HK-2 (cell line): ENCODE measurements around the gene FMNL3.
A peak's percentile ranks its signal among the peaks of the same experiment; 100 is the strongest.

ENCODE experiments used
- DNase-seq: peaks from one replicate; pipeline ENCODE4 v3.0.0-alpha.2; 2018; ENCODE audit not compliant: unreplicated experiment

Gene FMNL3

DNA sequence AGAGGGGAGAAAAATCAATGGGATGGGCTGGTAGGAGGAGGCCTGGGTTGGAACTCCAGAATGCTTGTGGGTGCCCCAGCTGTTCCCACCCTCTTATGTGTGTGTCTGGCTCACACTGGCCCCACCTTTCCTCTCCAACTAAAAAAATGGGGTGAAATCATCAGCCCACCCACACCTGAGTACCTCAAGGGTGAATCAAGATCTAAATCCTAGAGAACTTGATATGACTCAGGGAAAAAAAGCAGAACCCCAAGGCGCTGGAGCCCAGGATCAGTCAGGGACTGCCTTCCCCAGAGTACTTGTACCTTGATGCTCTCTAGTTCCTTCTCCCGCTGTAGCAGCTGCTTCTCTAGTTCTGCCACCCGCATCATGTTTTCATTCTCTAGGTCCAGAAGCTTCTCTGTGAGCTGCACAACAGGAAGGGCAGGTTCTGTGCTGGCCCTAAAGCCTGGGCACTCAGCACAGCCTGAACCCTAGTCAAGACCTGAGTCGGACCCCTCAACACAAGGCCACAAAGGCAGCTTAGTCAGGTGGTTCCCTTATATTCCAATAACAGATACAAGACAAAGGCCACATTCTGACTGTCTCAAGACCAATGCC lies 54.2 kb downstream of the FMNL3 start:
- DNase-seq, result no peak

DNA sequence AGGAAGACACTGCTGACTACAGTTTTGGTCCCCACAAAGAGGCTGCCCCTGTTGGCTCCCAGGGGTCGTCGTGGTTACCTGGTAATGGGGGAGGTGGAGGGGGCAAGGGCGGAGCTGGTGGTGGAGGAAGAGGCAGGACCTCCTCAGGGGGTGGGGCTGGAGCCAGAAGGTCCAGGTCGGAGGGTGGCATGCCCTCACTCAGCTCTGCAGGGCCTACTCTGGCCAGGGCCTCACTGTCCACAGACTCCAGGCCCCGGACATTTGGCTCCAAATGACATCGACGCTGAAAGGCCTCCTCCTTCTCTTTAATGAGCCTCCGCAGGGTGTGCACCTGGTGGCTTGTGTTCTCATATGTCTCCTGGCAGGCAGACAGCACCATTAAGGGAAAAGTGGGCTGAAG lies 55.4 kb downstream of the FMNL3 start:
- no peak for DNase-seq

DNA sequence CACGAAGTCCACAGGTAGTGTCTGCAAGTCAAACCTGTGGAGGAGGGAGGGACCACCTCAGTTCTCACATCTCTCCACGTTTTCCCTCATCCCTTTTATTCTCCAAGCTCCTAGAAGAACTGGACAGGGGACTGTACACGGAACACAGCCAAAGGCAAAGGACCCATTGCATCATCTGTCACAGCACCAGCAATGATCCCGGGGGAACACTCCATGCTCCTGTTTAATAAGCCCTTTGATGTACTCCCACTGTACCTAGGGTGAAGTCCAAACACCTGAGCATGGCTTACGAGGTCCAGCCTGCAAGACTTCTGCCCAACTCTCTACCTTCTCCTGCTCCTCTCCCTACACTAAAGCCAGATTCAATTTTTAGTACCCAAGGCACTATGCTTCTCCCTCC lies 57.3 kb downstream of the FMNL3 start:
- no peak for DNase-seq

GRCh38 chr12:49649445-49649844 lies 57.8 kb downstream of the FMNL3 start:
- DNase-seq, result no peak

DNA sequence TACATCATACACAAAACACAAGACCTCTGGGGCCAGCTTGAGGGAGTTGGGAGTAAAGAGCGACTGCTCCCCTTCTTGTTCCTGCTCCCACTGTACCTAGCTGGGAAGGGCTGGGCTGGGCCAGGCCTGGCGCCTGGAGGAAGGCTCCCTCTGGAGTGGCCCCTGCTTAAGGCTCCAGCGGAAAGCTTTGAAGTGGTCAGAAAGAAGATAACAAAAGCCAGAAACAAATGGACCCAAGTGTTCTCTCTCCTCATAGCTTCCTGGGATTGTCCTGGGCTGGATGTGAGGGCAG lies 58.5 kb downstream of the FMNL3 start:
- no peak for DNase-seq

- DNase-seq, result no peak
These were observed 59.1 kb downstream of the FMNL3 start for GRCh38 chr12:49647827-49648711.

GRCh38 chr12:49646871-49647654 lies 60.1 kb downstream of the FMNL3 start:
- no peak for DNase-seq

GRCh38 chr12:49646331-49646830 lies 60.8 kb downstream of the FMNL3 start:
- DNase-seq, result no peak

GRCh38 chr12:49645146-49646039 lies 61.8 kb downstream of the FMNL3 start:
- DNase-seq, result no peak

DNA sequence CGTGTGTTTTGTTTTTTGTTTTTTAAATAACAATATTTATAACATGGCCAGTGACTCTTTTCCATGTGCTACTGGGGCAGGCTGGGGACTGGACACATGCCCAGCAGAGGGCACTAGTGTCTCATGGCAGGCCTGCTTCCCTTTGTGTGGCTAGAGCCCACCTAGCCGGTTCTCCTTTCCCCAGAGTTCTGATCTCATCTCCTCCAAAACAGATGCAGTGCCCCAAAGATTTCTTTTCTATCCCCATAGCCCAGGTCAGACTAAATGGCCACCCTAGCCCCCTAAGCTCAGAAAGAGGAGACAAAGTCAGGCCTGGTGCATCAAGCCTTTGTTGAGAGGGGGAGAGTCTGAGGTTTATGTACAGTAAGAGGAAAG lies 62.6 kb downstream of the FMNL3 start:
- peak; percentile 71 for DNase-seq

- DNase-seq, result no peak
These were observed 63.1 kb downstream of the FMNL3 start for GRCh38 chr12:49643961-49644619.

DNA sequence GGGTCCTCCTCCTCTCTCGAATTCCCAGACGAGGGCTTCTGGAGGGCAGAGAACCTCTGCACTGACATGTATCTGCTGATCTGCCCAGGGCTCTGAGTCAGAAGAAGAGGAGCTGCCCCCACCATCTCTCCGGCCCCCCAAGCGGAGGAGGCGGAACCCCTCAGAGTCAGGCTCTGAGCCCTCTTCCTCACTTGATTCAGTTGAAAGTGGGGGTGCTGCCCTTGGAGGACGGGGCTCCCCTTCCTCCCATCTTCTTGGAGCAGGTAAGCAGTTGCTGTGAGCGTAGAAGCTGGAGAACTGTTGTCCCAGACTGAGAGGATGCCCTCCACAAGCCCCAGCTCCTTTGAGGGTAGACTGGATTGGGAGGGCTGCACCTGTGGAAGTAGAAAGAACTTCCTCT lies 64.1 kb downstream of the FMNL3 start:
- no peak for DNase-seq

DNA sequence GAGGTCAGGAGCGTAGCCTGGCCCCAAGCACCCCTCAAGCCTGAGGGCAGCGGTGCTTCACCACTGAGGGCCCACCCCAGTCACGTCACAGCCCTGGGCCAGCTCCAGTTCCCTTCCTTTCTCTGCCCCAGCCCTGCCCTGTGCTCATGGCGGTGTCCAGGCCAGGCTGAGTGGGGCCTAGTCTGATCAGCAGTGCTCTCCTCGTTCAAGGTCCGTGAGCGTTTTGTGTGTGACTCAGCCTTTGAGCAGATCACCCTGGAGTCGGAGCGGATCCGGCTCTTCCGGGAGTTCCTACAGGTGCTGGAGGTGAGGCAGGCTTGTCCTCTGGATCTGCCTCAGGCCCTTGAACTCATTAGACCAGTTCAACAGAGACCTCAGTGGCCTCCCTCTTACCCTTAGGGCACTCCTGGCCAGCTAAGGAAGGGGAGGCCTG lies 64.8 kb downstream of the FMNL3 start:
- DNase-seq, result no peak

GRCh38 chr12:49641748-49642369 lies 65.3 kb downstream of the FMNL3 start:
- DNase-seq, result no peak

- DNase-seq, result peak; percentile 38
These were observed 70.0 kb downstream of the FMNL3 start for GRCh38 chr12:49636979-49637755.

GRCh38 chr12:49636574-49636973 lies 70.6 kb downstream of the FMNL3 start:
- DNase-seq, result no peak

- DNase-seq, result no peak
These were observed 71.5 kb downstream of the FMNL3 start for GRCh38 chr12:49635656-49636055.

- DNase-seq, result no peak
These were observed 72.2 kb downstream of the FMNL3 start for GRCh38 chr12:49635036-49635435.

- no peak for DNase-seq
These were observed 73.4 kb downstream of the FMNL3 start for GRCh38 chr12:49633703-49634345.
